HG03432 (cell line): ENCODE results near the gene ALPP.
"Not testable (repeated sequence)": the region's sequence is repeated elsewhere in the genome, so short reads cannot be mapped to it uniquely, and the experiment has no call there.

ENCODE experiments used
- ATAC-seq: cut with Tn5 transposase; IDR thresholded peaks from one replicate; pipeline ENCODE4 v1.9.1; 2021; ENCODE audit warnings: mild to moderate bottlenecking, moderate library complexity; ENCODE audit not compliant: unreplicated experiment

ALPP gene

GRCh38 chr2:232379610-232380590, 1.3 kb downstream of the ALPP start:
- ATAC-seq, result not testable (repeated sequence)

- ATAC-seq, result not testable (repeated sequence)
Observed at GRCh38 chr2:232381204-232382031, 2.9 kb downstream of the ALPP start.

- ATAC-seq, result no peak
Observed at GRCh38 chr2:232382331-232383225, 4.0 kb downstream of the ALPP start.

- no peak for ATAC-seq
Observed at GRCh38 chr2:232384466-232384865, 5.9 kb downstream of the ALPP start.

GRCh38 chr2:232385058-232385457, 6.5 kb downstream of the ALPP start:
- not testable (repeated sequence) for ATAC-seq

- no peak for ATAC-seq
Observed at GRCh38 chr2:232385660-232386489, 7.3 kb downstream of the ALPP start.

DNA sequence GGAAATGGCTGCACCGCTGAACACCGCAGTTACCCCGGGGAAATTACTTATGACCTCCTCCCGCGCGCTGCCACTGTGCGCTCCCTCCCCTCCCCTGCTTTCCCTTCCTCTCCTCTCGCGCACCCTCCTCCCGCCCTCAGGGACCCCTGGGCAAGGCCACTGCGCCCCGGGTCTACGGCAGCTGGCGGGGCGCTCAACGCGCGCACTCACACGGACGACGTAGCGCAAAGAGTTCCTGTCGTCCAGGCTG, 7.9 kb downstream of the ALPP start:
- ATAC-seq, result no peak

DNA sequence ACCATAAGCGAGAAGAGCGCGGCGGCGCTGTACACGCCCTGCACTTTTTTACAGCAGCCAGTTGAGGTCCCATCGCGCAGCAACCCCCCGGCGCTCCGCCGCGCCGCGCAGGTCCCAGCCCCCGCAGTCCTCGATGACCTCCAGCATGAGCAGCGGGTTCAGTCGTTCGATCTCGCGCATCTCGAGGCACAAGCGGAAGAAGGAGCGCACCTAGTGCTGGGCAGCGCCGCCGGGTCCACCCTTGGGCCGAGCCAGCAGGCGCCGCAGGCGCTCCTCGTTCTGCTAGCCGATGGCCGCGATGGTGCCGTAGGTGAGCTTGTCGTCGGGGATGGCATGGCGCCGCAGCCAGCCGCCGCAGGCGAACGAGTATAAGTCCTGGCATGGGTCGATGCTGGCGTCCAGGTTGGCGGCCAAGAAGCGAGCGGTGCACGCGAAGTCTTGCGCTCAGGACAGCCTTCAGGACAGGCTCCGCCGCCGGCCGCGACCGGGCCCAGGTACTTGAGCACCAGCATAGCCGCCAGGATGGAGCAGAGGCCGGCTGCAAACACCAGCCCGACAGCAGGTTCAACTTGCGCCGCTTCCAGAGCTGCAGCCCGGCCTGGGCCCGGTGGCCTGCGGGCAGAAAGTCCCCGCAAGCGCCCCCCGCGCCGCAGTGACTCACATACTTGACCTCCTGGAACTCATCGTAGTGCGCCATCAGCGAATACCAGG, 8.3 kb downstream of the ALPP start:
- no peak for ATAC-seq

DNA sequence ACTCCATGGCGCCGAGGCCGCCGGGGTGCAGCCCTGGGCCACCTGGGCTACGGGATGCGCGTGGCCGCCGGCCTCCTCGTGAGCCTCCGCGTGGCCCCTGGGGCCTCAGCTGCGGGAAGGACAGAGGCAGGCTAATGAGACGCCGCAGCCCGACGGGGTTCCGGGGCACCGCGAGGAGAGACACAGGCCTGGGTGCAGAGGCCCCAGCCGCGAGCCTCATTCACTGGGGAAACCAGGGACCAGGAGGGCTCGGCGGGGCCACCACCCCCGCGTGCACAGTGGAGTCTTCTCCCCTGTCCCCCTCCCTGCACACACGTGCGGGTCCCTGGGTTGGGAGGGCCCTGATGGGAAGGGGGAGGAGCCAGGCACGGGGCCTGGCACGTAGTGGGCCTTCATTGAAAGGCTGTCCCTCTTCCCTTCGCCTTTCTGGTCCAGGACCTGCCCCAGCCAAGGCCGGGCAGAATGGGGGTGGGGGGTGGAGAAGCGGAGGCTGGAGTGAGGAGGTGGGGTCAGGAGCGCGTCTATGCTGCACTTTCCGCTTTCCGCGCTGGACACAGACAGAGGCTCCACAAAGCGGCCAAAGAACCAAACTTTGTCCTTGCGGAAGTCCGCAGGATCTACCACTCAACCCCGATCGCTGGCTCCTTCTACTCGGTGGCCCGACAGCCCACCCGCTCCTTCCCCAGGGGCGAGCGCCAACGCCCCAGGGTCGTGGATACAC, 9.1 kb downstream of the ALPP start:
- no peak for ATAC-seq

- ATAC-seq, result no peak
Observed at GRCh38 chr2:232388324-232388891, 9.9 kb downstream of the ALPP start.

- ATAC-seq, result no peak
Observed at GRCh38 chr2:232389327-232389726, 10.8 kb downstream of the ALPP start.

DNA sequence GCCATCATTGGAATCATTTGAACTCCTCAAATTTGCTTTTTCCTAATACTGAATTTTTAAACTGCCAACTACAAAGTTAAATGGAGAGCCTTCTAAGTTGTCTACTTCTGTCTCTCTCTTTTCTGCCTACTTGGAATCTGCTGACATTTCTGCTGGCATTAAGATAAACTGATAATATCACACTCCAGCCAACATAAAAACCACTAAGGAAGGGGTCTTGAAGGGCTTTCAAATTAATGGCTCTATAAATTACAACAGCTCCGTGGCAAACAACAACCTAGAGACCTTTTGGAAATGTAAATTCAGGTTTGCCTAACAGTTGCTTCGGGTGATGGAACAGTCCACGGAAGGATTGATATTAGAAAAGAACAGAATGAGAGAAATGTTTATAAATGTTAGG, 12.1 kb downstream of the ALPP start:
- ATAC-seq, result no peak

- no peak for ATAC-seq
Observed at GRCh38 chr2:232393556-232393955, 15.0 kb downstream of the ALPP start.

- ATAC-seq, result not testable (repeated sequence)
Observed at GRCh38 chr2:232394431-232394830, 15.9 kb downstream of the ALPP start.

DNA sequence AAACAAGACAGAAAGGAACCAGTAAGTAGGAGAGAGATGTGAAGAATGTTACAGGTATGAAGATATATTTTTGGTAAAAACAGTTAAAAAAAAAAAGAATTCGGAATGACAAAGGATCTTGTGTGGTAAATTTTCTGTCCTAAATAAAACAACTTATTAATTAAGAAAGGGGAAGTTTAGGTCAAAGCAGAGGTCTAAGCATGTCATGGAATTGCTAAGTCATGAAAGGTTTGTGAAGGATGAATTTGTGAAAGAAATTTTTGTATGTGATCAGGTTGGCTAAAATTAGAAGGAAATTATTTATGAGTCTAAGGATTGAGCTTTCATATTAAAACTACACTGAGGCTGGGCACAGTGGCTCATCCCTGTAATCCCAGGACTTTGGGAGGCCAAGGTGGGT, 17.0 kb downstream of the ALPP start:
- ATAC-seq, result no peak

GRCh38 chr2:232396683-232397082, 18.1 kb downstream of the ALPP start:
- no peak for ATAC-seq

DNA sequence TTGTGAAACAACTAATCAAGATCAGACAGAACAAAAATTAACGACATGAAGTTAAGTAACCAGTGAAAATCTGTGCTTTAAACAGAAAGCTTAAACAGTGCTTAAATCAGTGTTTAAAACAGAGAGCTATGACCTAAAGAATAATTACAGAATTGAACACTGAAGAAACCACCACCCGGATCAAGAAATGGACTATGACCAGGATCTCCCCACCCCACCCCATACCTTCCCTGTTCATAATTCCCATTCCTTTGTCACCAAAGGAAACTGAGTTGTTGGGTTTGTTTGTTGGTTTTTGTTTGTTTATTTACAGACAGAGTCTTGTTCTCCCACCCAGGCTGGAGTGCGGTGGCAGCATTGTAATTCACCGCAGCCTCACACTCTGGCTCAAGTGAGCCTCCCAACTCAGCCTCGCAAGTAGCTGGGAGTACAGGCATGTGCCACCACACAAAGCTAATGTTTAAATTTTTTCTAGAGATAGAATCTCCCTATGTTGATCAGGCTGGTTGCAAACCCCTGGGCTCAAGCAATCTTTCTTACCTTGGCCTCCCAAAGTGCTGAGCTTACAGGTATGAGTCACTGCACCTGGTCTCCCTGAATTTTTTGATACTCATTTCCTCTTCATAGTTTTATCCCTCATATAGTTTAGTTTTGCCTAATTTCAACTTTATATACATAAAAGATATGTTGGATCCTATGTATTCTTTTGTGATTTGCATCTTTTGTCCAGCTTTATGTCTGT, 19.9 kb downstream of the ALPP start:
- ATAC-seq, result no peak
